Gastrocnemius medialis (tissue), 4 donors: ENCODE data around the gene CACNG1. TPM values are rescaled to one million over a fixed set of nuclear protein-coding genes. Genes with fewer than 3 reads are reported as not detected.
A peak's percentile ranks its signal among the peaks of the same experiment; 100 is the strongest.

Source experiments
- ATAC-seq, 2 donors: fragments of 150-250 bp; one replicate each; pipeline ENCODE4 v1.9.1; 2016
- DNase-seq, 2 donors: peaks; one replicate each; pipeline ENCODE4 v3.0.0-alpha.2; 2019
- H3K27ac ChIP-seq, 4 donors: fragments of 200-600 bp; sonication (generic); 1 replicate in 1 of 4; 2 replicates in 3 of 4; pipeline ENCODE4 v1.5.1; 2016 to 2018; ENCODE audit warnings: mild to moderate bottlenecking in 2 of 4, moderate library complexity in 1 of 4
- H3K27me3 ChIP-seq, 3 donors: fragments of 200-600 bp; sonication (generic) in 2 of 3; 1 replicate in 1 of 3; 2 replicates in 2 of 3; pipeline versions ENCODE4 v1.5.1 to v1.6.0; 2016 to 2019; ENCODE audit warnings: mild to moderate bottlenecking in 1 of 3, moderate library complexity in 1 of 3
- H3K36me3 ChIP-seq, 2 donors: fragments of 200-600 bp; sonication (generic) in 1 of 2; one replicate each; pipeline ENCODE4 v1.5.1; 2017 to 2018
- H3K4me1 ChIP-seq, 2 donors: fragments of 200-600 bp; sonication (generic) in 1 of 2; one replicate each; pipeline ENCODE4 v1.5.1; 2016 to 2017; ENCODE audit warnings: mild to moderate bottlenecking in 2 of 2
- H3K4me3 ChIP-seq, 4 donors: fragments of 200-600 bp; sonication (generic) in 3 of 4; 1 replicate in 1 of 4; 2 replicates in 3 of 4; pipeline ENCODE4 v1.5.1; 2016 to 2019; ENCODE audit warnings: mild to moderate bottlenecking in 2 of 4
- H3K9me3 ChIP-seq, 3 donors: fragments of 200-600 bp; sonication (generic) in 2 of 3; 1 replicate in 1 of 3; 2 replicates in 2 of 3; pipeline ENCODE4 v1.5.1; 2016 to 2019
- POLR2A ChIP-seq, 2 donors: fragments of 450-650 bp; IDR thresholded peaks; one replicate each; pipeline ENCODE4 v1.6.1; 2017; ENCODE audit warnings: antibody characterized with exemption in 2 of 2, mild to moderate bottlenecking in 2 of 2, moderate library complexity in 2 of 2
- in situ Hi-C, 4 donors: fragments of 200-750 bp; cut with MboI; loops; one replicate each; pipeline versions ENCODE4 v1.15.0 to v1.8.0; 2017; ENCODE audit warnings: low sequenced_read_pairs in 4 of 4
- intact Hi-C: fragments of 100-400 bp; cut with DNase I; formaldehyde crosslinking; loops from one replicate; pipeline ENCODE4 v1.15.1; 2023; ENCODE audit warnings: low total_unique reads
- total RNA-seq, 4 donors: library from RNA; depleted of rRNA; stranded (reverse); fragments of >200 nt; gene quantifications; one replicate each; pipeline versions ENCODE4 v1.1.0 to v1.2.3, GENCODE V29; 2016
- TF ChIP-seq, protein P1 (sequence below), 5 experiments: fragments of 450-650 bp in 3 of 5; fragments of 200-600 bp in 2 of 5; sonication (generic) in 2 of 5; IDR thresholded peaks in 4 of 5; conservative IDR thresholded peaks in 1 of 5; 1 replicate in 4 of 5; 2 replicates in 1 of 5; pipeline ENCODE4 v1.5.1; 2016 to 2019; ENCODE audit warnings: antibody characterized with exemption in 5 of 5, mild to moderate bottlenecking in 3 of 5, moderate library complexity in 3 of 5

CACNG1 gene, protein sequence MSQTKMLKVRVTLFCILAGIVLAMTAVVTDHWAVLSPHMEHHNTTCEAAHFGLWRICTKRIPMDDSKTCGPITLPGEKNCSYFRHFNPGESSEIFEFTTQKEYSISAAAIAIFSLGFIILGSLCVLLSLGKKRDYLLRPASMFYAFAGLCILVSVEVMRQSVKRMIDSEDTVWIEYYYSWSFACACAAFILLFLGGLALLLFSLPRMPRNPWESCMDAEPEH
- 100 to 1,000 TPM; 120 to 203 (median 154) TPM for total RNA-seq

DNA sequence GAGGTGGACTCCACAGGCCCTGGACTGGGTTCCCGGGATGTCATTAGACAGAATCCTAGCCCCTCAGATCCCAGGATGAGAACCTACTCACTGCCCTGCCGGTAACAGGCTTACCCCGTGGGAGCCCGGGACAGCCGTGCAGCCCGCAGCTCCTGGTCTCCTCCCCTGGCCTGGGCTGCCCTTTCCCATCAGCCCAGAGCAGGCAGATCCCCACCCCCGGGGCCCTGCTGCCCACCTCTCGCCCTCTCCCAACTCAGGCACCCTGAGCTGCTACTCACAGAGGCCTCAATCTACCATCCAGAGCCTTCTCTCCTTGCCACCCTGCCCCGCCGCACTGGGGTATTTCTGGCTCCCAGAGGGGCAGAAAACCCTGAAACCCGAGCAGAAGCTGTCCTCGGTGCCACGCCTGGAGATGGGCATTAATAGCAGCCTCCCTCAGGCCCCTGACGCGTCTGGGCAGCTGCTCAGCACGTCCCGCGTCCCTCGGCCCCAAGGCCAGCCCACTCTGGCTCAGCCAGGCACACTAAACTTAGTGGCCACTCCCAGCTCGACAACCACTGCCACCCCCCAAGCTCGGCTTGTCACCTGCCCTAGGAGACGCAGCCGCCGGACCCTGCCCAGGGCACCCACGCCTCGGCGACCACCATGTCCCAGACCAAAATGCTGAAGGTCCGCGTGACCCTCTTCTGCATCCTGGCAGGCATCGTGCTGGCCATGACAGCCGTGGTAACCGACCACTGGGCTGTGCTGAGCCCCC, at the start of gene CACNG1:
Gene CACNG1 (plus strand): TSS at position 539 of the 757 bp plus-strand sequence. CDS start 107 bp downstream, at position 646.
- Histone ChIP-seq H3K27me3 (no peaks in the 10 kb centered on the region), H3K4me3 (peak within 1 kb of the TSS; percentile 52 to 70 (median 64)), H3K9me3 (no peaks in the 10 kb centered on the region), H3K4me1 (peaks cover 29 to 37% of the 10 kb centered on the region in 2 donors), H3K27ac (peak within 1 kb of the TSS; percentile 97 to 98 (median 98)), H3K36me3 (peaks cover 0 to 11% of the 10 kb centered on the region in 2 donors)
- DNase-seq (peak; percentile 91 to 97), ATAC-seq (peak; percentile 43 to 44)
- in situ Hi-C loops: loop anchor here in 1 of 4 donors (10.0 kb wide), 1 partner anchor 61 kb away; no protein-coding TSS in a partner anchor
- TF ChIP-seq, protein P1, sequence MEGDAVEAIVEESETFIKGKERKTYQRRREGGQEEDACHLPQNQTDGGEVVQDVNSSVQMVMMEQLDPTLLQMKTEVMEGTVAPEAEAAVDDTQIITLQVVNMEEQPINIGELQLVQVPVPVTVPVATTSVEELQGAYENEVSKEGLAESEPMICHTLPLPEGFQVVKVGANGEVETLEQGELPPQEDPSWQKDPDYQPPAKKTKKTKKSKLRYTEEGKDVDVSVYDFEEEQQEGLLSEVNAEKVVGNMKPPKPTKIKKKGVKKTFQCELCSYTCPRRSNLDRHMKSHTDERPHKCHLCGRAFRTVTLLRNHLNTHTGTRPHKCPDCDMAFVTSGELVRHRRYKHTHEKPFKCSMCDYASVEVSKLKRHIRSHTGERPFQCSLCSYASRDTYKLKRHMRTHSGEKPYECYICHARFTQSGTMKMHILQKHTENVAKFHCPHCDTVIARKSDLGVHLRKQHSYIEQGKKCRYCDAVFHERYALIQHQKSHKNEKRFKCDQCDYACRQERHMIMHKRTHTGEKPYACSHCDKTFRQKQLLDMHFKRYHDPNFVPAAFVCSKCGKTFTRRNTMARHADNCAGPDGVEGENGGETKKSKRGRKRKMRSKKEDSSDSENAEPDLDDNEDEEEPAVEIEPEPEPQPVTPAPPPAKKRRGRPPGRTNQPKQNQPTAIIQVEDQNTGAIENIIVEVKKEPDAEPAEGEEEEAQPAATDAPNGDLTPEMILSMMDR (IDR thresholded peaks at IDR 0.05 in 4 of 5, conservative IDR thresholded peaks at IDR 0.05 in 1 of 5): no peak
- peak; percentile 93 to 94 for TF ChIP-seq POLR2A (IDR thresholded peaks at IDR 0.05)
- intact Hi-C loops: loop anchor here (5.0 to 10.0 kb wide), 4 partner anchors 92 to 1471 kb away; partner anchors contain the start of genes HELZ and PRKAR1A

DNA sequence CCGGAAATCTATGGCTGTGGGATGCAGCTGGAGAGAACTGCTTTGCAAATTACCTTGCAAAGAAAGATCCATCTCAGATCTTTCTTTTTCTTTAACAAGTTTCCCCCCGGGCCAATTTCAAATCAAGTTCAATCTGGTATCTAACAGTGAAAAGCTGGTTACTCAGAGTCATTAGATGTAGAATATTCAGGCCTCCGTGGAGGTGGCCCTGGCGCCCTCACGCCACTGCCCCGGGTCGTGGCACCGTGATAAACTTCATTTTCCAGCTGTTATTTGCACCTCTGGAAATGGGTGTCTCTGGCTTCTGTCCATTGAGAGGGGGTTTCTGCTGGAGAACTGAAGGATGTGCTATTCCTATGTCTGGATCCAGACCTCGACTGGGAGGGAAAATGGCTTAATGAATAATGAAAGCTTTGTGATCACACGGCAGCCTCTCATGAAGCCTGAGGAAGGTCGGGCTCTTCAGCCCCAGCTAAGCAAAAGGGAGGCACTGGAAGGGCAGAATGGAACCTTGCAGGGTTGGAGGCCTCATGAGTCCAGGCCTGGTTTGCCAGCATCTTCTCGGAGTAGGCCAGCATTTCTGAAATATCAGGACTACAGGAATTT, 49.3 kb upstream of the CACNG1 start:
- Histone ChIP-seq H3K4me3 (no peak overlapping the region), H3K4me1 (no peaks in the 10 kb centered on the region), H3K27me3 (no peaks in the 10 kb centered on the region), H3K27ac (no peak overlapping the region), H3K36me3 (no peaks in the 10 kb centered on the region), H3K9me3 (no peaks in the 10 kb centered on the region)
- intact Hi-C loops: no loop called here
- DNase-seq: no peak
- no peak for ATAC-seq
- in situ Hi-C loops: no loop called here
- TF ChIP-seq POLR2A (IDR thresholded peaks at IDR 0.05): no peak
- TF ChIP-seq, protein P1 (IDR thresholded peaks at IDR 0.05 in 4 of 5, conservative IDR thresholded peaks at IDR 0.05 in 1 of 5): no peak

DNA sequence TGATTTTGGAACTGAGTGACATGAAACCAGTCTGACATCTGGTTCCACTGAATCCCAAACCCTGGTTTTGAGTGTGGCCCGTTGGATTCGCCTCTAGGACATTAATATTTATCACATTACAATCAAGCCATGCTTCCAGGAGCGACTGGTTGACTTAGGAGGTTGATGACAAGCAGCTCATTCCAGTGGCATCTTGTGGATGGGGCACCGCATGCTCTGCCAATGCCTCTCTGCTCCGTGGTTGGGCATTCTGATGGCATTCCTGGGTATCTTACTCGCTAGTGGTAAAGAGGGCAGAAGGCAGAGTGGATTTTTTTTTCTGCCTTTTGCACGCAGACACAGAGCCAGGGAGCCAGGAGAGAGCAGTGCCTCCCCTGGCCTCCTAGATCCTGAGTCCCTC, 48.4 kb upstream of the CACNG1 start:
- no peak for ATAC-seq
- Histone ChIP-seq H3K36me3 (no peaks in the 10 kb centered on the region), H3K27me3 (no peaks in the 10 kb centered on the region), H3K4me1 (no peaks in the 10 kb centered on the region), H3K9me3 (no peaks in the 10 kb centered on the region), H3K4me3 (no peak overlapping the region), H3K27ac (no peak overlapping the region)
- intact Hi-C loops: no loop called here
- in situ Hi-C loops: no loop called here
- DNase-seq: no peak
- TF ChIP-seq, protein P1 (IDR thresholded peaks at IDR 0.05 in 4 of 5, conservative IDR thresholded peaks at IDR 0.05 in 1 of 5): no peak
- no peak for TF ChIP-seq POLR2A (IDR thresholded peaks at IDR 0.05)

DNA sequence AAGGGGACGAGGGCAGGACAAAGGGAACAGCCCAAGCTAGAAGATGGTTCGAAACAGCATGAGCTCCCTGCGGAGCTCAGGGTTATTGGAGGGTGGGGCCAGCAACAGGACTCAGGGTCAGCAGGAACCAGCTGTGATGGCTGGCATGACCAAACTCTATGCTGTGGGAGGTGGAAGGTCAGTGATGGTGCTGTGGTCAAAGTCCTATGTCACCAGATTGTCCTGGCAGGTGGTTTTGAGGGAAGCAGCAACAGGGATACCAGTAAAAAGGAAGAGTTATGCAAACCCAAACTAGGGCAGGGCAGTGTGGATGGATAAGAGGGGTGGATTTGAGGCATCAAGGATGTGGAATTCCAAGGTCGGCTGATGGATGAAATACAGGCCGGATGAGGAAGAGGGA, 47.4 kb upstream of the CACNG1 start:
- DNase-seq (no peak), ATAC-seq (no peak)
- H3K4me1 ChIP-seq: no peaks in the 10 kb centered on the region
- H3K27me3 ChIP-seq: no peaks in the 10 kb centered on the region
- no peaks in the 10 kb centered on the region for H3K36me3 ChIP-seq
- H3K27ac ChIP-seq: no peak overlapping the region
- H3K4me3 ChIP-seq: no peak overlapping the region
- TF ChIP-seq POLR2A (IDR thresholded peaks at IDR 0.05): no peak
- TF ChIP-seq, protein P1 (IDR thresholded peaks at IDR 0.05 in 4 of 5, conservative IDR thresholded peaks at IDR 0.05 in 1 of 5): no peak
- H3K9me3 ChIP-seq: no peaks in the 10 kb centered on the region
- in situ Hi-C loops (no loop called here), intact Hi-C loops (no loop called here)
